Right kidney (tissue), 9 donors: ENCODE results near the gene ATR.
"Not testable (repeated sequence)": the region's sequence is repeated elsewhere in the genome, so short reads cannot be mapped to it uniquely, and the experiment has no call there.

Experiments
- DNase-seq: peaks from one replicate; pipeline ENCODE4 v3.0.0-alpha.2; 2016
- long read RNA-seq, 8 donors: transcript quantifications; one replicate each; lab custom pipeline, GENCODE V29; 2026

ATR gene
- long read RNA-seq, donor 1, partial matches to known transcripts, result 37 of 37 reads
- long read RNA-seq, donor 1, other reads (novel, unspliced or antisense), result 0 of 37 reads
- long read RNA-seq, donor 2, result 0 reads
- long read RNA-seq, donor 3, result 0 reads
- long read RNA-seq, donor 4, partial matches to known transcripts, result 5 of 5 reads
- long read RNA-seq, donor 4, other reads (novel, unspliced or antisense), result 0 of 5 reads
- long read RNA-seq, donor 5, partial matches to known transcripts, result 5 of 5 reads
- long read RNA-seq, donor 5, other reads (novel, unspliced or antisense), result 0 of 5 reads
- long read RNA-seq, donor 6, result 0 reads
- long read RNA-seq, donor 7, partial matches to known transcripts, result 13 of 13 reads
- long read RNA-seq, donor 7, other reads (novel, unspliced or antisense), result 0 of 13 reads
- long read RNA-seq, donor 8, partial matches to known transcripts, result 9 of 9 reads
- long read RNA-seq, donor 8, other reads (novel, unspliced or antisense), result 0 of 9 reads

- DNase-seq, result peak; percentile 90
Observed at GRCh38 chr3:142578329-142579223, at the start of gene ATR. Gene ATR, minus strand, starts transcription at chr3:142578733. Its CDS starts 29 bp downstream, at chr3:142578704.

DNA sequence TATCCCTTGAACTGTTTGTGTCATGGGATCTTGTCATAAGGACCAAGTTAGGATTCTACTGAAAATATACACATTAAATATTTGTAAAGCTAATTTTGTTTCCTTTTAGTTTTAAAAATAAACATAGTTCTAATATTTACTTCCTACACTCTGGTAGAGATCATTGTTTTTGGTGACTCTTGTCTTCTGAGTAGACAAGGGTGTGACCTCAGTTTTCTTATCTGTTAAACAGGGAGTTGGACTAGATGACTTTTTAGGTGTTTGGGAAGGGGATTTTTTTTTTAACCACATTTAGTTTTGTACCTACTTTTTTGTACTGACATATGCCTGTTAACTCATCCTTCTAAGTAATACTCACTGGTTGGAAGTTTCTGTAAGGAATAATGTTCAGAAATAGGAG lies 48.4 kb upstream of the ATR start:
- DNase-seq, result no peak

- DNase-seq, result no peak
Observed at GRCh38 chr3:142625153-142625440, 46.6 kb upstream of the ATR start.

DNA sequence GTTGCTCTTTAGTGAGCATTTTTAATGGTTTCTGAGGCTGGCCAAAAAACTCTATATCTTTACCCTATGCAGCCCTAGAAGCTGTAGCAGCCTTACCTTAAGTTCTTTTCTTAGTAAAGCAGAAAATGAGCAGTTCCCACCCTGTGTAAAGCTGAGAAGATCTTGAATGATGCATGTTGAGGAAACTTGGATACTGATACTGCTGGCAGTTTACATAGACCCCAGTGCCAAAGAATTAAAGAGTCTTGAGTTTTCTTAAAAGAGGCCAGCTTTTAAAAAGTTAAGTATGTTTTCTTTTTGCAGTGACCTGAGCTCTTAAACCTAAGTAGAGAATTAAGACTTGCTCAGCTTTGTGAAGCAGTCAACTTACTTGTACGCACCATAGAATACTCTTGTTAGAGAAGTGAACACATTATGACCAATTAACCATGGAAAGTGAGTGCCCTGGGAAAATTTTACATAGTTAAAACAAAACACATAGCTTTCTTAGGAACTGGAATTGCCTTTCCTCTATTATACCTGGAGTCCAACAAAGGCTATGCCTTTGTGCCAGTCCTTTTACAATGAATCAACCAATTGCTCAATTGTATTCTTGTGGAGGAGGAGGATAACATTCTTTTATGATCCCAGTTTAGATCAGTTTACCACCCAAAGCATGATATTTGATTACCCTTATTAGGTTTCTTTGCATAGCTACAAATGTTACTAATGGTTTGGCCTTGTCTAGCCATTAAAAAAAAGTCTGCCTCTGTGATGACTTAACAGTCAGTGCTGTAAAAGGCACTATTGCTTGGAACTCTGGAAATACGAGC lies 46.0 kb upstream of the ATR start:
- DNase-seq, result no peak

DNA sequence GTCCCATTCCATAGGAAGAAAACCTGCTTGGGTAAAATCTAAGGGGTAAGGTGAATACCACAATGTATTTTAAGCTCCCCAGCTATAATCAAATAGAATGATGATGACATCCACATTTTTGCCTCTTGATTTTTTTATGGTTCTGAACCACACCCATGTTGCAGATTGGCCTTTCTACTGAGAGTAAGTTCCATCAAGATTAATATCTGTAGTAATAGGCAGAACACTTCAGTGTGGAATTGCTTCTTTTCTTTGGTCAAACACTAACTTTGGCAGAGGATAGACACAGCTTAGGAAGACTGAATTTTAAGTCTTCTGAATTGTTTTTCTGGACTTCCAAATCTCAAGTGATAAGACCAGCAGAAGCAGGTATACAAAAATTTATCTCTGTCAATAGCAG lies 44.7 kb upstream of the ATR start:
- DNase-seq, result no peak

- DNase-seq, result no peak
Observed at GRCh38 chr3:142622405-142622804, 43.9 kb upstream of the ATR start.

- no peak for DNase-seq
Observed at GRCh38 chr3:142618917-142619461, 40.5 kb upstream of the ATR start.

DNA sequence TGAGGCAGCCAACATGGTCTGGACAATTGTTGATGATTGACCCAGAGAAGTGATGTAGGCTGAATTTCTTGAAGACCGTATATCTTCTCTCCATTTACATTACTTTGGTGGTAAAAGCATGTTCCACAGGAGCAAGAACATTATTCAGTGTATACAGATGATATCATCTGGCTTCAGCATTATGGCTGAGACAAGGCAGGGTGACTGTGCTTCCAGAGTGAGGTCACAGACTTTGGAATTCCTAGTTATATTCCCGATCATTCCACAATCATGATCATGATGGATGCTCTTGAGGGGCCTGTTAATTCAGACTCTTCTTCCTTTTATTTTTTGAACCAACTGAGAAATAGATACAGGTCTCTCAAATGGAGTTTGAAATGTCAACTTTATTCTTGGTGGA lies 36.6 kb upstream of the ATR start:
- DNase-seq, result no peak

- no peak for DNase-seq
Observed at GRCh38 chr3:142614059-142614626, 35.6 kb upstream of the ATR start.

- no peak for DNase-seq
Observed at GRCh38 chr3:142613491-142613890, 35.0 kb upstream of the ATR start.

DNA sequence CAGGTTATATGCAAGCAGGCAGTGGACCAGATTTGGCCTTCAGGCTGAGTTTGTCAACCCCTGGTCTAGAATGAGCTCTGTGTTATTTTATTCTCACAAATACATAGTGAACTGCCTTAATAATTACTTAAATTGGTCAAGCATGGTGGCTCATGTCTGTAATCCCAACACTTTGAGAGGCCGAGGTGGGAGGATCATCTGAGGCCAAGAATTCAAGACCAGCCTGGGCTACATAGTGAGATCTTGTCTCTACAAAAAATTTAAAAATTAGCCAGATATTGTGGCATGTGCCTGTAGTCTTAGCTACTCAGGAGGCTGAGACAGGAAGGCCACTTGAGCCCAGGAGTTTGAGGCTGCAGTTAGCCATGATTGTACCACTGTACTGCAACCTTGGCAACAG lies 32.7 kb upstream of the ATR start:
- DNase-seq, result no peak

- no peak for DNase-seq
Observed at GRCh38 chr3:142609136-142609535, 30.6 kb upstream of the ATR start.

- no peak for DNase-seq
Observed at GRCh38 chr3:142608631-142609030, 30.1 kb upstream of the ATR start.

DNA sequence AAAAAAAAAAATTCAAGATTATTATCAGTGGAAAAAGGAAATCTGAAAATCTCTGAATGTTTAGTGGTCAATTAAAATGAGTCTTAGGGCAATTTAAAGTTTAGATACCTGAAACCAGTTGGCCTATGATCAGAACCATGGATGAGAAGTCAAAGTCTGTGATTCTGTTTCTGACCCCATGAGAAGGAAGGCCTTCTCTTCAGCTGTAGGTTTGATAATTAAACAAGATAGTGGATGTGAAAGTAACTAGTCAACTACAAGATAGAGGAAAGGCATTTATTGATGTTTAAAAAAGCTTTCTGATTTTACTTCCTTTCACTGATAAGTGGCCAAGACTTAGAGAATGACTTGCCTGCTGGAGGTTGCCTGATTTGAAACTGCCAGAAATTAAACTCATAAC lies 26.4 kb upstream of the ATR start:
- DNase-seq, result no peak

DNA sequence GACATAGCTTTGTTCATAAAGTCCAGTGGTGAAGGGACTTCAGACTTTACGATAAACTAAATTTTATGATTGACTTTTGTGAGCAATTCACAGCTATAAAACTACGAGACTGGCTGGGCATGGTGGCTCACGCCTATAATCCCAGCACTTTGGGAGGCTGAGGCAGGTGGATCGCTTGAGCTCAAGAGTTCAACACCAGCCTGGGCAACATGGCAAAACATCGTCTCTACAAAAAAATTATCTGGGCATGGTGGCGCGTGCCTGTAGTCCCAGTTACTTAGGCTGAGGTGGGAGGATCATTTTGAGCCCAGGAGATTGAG lies 24.8 kb upstream of the ATR start:
- DNase-seq, result not testable (repeated sequence)

GRCh38 chr3:142602619-142603385 lies 24.3 kb upstream of the ATR start:
- DNase-seq, result no peak

DNA sequence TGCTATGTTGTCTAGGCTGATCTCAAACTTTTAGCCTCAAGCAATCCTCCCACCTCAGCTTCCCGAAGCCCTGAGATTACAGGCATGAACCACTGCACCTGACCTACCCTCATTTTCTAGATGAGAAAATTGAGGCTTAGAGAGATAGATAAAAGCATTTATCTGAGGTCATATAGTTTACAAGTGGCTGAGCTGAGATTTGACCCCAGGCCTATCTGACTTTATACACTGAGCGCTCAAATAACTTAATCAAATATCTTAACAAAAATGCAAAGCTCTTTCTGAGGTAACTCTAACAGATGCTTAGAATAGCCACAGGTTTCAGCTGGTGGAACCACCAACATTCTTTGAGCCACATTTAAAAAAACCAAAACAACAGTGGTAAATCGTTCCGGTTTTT lies 23.2 kb upstream of the ATR start:
- DNase-seq, result no peak

GRCh38 chr3:142597906-142598305 lies 19.4 kb upstream of the ATR start:
- no peak for DNase-seq

DNA sequence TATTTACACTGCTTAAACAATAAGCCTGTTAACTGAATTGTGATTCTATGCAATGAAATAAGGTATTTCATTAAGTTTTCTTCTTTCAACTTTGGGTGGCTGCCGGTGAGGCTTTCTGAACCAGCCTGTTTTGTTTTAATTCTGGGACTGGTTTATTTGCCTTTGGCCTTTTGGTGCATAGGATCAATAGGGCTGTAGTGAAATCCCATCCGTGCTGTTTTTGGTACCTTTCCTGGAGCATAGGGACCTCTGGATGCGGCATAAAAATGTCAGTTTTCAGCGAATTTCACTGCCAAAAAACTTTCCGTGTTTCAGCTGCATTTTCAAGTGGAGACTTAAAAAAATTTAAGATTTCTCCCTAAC lies 18.2 kb upstream of the ATR start:
- DNase-seq, result no peak

DNA sequence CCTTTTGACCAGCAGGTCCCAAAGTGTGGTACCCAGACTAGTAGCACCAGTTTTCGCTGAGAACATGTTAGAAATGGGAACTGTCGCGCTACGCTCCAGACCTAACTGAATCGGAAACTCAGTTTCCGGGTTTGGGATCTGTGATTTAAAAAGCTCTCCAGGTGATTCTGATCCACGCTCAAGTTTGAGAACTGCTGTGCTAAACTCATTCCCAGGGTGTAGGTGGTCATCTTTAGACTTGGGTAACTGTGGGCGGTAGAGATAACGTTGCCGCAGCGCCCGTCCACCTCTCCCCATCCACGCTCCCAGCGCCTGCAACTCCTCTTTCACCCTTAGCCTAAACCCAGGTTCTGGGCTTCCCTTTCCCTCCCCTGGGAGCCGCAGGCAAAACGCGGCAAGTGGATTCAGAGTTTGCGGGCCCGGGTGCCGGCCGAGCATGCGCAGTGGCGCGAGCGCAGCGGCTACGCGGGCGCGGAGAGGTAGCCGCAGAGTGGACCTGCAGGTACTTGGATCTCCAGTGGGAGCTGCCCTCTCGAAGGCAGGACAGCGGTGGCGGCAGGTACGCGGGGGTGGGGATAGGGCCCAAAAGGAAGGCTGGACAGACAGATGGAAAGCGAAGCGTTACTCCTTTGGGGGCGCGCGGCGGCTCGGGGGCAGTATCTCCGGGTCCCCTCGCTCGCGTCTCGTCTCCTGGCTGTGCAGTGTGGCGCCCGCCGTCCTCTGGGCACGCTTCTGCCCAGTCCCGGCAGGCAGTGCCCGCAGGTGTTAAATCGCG lies 17.6 kb upstream of the ATR start, which contains the start of gene PLS1:
Gene PLS1 (plus strand): TSS at position 443 of the 775 bp plus-strand sequence. CDS start 67,845 bp downstream, outside the sequence.
- peak; percentile 94 for DNase-seq

DNA sequence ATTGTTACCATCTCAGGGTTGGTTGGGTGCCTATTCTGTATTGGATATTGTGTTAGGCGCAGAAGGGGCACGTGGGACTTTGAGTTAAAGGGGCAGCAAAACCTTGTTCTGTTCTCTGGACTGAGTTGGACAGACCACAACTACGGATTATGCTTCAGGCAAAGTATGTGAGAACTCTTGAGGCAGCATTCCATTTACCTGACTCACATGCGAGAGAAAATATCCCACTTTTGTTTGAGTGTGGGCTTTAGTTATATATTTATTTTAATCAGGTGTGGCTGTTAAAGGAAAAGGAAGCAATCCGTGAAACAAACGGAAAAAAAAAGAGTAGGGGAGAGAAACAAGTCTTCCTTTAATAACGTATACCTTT lies 17.0 kb upstream of the ATR start:
- no peak for DNase-seq
